Hematopoietic multipotent progenitor cell treated with erythropoietin and hydrocortisone succinate and interleukin-3 and kit ligand, for 17 days (in vitro differentiated cells): Measurements from ENCODE around the gene FKBP1A.

ENCODE experiments used
- DNase-seq: peaks from one replicate; pipeline ENCODE4 v3.0.0-alpha.2; 2015; ENCODE audit warnings: low spot score

Gene FKBP1A

GRCh38 chr20:1383623-1384404 lies 9.0 kb downstream of the FKBP1A start:
- DNase-seq = no peak

DNA sequence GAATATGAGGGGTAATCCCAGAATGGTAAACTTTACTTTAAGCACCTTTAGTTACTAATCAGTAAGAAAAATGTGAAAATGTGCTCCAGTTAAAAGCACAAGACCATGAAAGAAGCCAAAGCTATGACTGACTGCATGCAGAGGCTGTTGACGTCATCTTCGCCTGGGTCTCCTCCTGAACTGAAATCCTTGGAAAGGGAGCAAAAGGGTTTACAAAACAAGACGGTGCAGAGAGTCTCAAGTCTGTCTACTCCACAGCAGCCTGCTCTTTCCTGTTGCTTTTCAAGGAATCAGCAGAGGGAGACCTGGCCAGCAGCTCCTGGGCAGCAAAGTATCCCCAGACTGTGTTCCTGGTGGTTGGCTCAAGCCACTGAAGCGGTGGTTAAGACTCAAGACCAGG lies 10.2 kb downstream of the FKBP1A start:
- no peak for DNase-seq

- DNase-seq = no peak
Measured at GRCh38 chr20:1381753-1382591, 10.9 kb downstream of the FKBP1A start.

GRCh38 chr20:1378735-1379125 lies 14.1 kb downstream of the FKBP1A start:
- no peak for DNase-seq

DNA sequence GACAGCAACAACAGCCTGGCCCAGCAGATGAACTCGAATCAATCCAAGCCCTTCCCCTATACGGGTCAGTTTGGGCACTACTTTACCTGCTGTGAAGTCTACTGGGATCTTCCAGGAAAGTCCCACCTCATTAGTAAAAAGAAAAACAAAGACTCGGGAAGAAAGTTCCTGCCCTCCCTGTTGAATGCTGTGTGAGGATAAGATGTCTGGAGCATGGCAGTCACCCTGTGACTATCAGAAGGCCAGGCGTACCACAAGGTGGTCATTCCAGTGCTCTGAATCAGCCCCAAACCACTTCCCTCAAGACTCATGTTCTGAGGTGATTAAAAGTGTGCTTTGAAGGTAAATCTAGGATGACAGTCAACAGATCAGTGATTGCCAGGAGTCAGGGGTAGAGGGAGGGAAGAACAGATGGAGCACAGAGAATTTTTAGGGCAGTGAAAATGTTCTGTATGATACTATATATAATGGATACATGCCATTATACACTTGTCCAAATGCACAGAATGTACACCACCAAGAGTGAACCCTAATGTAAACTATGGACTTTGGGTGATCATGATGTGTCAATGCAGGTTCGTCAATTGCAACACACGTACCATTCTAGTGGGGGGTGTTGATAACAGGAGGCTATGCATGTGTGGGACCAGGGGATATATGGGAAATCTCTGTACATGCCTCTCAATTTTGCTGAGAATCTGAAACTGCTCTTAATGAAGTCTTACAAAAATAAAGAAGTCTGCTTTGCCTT lies 14.7 kb downstream of the FKBP1A start:
- DNase-seq = no peak

DNA sequence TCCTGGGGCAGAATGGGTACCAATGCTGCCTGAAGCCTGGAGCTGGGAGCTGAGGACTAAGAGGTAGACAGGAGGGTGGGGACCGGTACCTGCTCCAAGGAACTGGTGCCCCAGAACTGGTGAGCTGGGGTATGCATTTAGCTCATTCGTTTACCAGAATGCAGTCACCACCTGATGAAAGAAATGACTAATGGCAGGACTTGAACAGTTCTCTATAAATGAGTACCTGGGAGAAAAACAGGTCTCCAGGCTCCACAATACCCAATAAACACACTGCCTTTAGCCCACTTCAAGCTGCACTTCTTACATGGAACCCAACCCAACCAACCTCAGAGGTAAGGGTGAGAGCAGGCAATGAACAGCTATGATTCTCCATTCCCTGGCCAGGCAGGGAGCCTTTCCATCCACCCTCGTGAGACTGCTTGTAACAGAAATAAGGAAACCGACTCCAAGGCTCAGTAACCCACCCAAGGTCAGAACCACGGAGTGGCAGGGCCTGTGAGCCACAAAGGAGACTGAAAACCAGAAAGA lies 15.4 kb downstream of the FKBP1A start:
- no peak for DNase-seq

DNA sequence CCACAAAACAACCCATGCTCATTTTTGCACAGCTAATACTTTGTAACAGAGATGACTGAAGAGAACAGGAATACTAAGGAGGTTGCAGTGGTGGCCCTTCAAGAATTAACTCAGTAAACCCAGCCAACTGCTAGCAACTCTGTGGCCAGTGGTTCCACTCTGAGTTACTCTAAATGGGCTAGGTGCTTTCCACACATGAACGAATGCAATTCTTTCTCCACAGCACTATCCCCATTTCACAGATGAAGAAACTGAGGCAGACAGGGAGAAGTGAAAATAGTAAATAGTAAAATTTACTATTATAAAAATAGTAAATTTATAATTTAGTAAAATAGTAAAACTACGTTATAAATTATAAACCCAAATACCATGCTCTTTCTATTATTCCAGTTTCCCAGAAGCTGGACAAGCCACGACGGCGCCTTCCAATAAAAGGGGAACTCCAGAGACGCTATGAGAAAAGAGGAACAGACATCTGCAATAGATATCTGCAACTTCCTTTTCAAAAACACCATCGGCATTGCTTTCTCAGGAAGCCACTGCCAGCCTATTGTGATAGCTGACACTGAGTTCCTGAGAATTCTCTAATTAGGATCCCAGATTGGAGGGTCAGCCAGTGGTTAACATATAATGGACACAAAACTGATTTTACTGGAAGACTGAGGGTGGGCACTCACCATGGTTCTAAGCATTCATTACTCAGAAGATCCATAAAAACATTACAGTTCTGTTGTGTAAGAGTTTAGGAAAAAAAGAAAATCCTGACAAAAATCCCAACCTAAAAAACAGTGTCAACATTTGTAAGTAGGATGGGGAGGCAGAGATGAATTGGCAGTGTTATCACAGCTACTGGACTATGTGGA lies 16.2 kb downstream of the FKBP1A start:
- DNase-seq = no peak

- no peak for DNase-seq
Measured at GRCh38 chr20:1376007-1376406, 16.8 kb downstream of the FKBP1A start.

DNA sequence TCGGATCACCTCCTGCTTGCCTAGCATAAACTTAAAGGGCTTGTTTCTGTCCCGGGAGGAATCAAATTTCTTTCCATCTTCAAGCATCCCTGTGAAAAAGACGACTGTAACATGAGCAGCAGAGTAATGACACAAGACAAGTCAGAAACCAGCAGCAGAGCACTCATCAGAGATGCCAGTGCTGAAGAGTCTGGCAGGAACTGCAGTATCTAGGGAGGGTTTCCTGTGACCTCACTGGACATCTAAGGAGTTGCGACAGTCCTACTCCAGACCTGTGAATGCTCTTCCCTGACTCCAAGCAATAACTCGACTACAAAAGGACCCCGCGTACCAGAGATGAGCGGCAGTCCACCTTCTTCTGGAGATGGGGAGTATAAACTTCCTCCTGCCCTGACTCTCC lies 17.3 kb downstream of the FKBP1A start:
- no peak for DNase-seq

- no peak for DNase-seq
Measured at GRCh38 chr20:1374246-1374645, 18.6 kb downstream of the FKBP1A start.

- DNase-seq = no peak
Measured at GRCh38 chr20:1373614-1374013, 19.2 kb downstream of the FKBP1A start.

GRCh38 chr20:1373036-1373435 lies 19.8 kb downstream of the FKBP1A start:
- DNase-seq = no peak

DNA sequence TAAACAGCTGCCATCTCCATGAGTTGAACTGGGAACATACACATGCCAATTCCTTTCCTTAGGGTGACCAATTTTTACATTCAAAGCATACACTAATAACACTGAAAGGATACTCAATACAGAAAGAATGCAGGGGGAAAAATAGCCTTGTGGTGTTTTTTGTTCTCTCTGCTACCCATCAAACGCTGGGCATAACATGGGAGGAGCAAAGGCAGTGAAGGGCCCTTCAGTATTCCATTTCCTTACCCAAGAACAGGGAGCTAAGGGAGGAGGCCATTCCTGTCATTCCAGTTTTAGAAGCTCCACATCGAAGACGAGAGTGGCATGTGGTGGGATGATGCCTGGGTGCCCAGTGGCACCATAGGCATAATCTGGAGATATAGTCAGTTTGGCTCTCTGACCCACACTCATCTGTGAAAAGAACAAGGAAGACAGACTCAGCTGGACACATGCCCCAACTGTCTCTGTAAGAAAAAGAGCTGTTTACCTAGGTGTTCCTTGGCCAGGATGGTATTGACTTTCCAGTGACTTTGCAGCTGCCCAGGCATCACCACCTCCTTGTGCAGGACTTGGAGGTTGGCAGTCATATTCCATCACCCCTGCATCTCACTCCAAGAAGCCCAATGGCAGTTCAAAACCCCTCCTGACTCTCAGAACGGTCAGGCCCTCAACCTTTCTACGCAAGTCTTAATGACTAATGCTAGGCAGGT lies 20.9 kb downstream of the FKBP1A start:
- DNase-seq = no peak

DNA sequence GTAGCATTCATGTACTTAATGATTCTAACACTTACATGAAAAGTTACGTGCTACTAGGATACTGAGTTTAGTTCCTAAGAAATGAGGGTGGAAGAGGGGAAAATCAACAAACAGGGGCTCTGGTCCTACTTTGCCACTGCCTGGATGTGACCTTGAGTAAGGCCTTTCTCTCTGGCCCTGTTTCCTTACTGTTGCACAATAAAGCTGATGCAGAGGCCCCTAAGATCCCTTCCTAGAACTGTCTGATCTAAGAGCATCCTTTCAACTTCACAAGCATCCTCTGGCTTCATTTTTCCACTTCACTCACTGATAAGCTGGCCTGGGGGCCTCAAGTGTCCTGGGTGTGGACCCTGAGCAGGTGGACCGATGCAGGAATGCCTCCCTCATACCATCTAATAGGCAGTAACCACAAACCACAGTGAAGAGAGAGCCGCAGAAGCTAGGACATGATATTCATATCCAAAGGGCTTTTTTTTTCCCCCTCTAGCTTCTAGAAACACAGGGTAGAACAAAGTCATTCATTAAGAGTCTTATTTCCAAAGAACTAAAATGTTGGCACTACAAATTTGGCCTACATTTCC lies 21.6 kb downstream of the FKBP1A start:
- no peak for DNase-seq

GRCh38 chr20:1370548-1371110 lies 22.2 kb downstream of the FKBP1A start:
- DNase-seq = no peak

GRCh38 chr20:1369970-1370369 lies 22.9 kb downstream of the FKBP1A start:
- no peak for DNase-seq

DNA sequence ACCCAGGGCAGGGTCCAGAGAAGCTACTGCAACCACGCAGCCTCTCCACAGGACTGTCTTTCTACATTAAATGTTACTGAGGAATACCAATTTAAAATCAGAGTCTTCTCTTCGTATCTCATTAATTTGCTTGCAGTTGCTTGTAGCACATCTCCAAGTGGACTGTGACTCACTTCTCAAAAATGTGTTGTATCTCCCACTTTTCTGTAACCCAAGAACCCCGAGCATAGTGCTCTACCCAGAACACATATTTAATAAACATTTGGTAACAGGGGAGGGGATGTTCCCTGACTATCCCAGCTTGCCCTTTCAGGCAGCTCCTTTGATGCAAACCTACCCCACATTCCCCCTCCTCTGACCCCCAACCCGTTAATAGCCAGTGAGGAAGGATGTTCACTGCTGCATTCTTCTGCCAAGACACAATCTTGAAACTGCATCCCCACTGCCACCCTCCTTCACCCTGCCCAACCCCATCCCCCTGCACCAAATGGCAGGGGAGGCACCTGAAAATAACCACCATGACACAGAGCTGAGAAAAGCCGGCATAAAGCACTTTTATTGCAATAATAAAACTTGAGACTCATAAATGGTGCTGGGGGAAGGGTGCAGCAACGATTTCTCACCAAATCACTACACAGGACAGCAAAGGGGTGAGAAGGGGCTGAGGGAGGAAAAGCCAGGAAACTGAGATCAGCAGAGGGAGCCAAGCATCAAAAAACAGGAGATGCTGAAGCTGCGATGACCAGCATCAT lies 24.2 kb downstream of the FKBP1A start:
- no peak for DNase-seq

DNA sequence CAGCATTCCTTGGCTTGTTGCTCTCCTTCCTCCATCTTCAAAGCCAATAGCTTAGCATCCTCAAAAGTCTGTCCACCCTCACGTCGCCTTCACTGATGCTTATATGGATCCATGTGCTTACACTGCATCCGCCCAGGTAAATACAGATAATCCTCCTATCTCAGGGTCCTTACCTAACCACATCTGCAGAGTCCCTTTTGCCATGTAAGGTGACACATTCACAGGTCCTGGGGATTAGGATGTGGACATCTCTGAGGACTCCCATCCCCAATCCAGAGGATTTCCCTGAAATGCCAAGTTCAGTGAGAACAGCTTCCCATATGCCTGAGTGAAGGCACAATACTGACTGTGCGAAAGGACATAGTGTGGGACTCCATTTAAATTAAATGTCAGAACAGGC lies 25.4 kb downstream of the FKBP1A start:
- no peak for DNase-seq

GRCh38 chr20:1364106-1364505 lies 28.7 kb downstream of the FKBP1A start:
- no peak for DNase-seq
